ENCODE results near the gene SLC16A8.
A peak's percentile ranks its signal among the peaks of the same experiment; 100 is the strongest.
"Not testable (repeated sequence)": the region's sequence is repeated elsewhere in the genome, so short reads cannot be mapped to it uniquely, and the experiment has no call there.

The SLC16A8 gene, protein sequence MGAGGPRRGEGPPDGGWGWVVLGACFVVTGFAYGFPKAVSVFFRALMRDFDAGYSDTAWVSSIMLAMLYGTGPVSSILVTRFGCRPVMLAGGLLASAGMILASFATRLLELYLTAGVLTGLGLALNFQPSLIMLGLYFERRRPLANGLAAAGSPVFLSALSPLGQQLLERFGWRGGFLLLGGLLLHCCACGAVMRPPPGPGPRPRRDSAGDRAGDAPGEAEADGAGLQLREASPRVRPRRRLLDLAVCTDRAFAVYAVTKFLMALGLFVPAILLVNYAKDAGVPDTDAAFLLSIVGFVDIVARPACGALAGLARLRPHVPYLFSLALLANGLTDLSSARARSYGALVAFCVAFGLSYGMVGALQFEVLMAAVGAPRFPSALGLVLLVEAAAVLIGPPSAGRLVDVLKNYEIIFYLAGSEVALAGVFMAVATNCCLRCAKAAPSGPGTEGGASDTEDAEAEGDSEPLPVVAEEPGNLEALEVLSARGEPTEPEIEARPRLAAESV

DNA sequence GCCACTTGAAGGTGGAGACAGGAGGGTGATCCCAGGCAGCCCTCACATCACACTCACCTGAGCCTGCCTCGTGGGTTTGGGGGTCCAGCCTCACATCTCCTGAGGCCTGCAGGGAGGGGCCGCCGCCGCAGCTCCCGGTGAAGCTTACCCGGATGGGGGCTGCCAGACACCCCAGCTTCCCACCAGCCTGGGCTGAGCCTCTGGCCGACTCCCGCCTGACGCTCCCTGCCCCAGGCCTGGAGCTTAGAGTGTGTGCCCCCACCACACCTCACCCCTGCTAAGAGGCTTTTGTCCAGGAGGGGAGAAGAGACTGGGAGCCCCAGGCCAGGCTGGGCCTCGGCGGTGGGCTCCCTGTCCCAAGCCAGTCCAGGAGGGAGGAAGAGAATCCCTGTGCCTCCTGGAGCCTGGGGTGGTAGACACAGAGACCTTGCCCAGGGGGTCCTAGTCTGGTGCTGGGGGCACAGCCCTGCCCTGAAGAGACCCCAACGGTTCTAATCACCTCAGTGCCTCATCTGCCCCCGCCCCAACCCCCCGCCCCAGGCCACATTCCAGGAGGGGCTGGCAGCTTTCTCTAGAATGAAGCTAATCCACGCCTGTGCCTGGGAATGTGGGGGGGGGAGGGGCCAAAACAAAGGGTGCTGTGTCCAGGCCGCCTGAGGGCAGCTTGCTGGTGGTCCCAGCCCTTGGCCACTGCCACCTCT lies at the start of gene SLC16A8:
SLC16A8 (minus strand) TSS at position 254 of the 701 bp plus-strand sequence. CDS start 1,311 bp downstream, outside the sequence.
- no peak for DNase-seq

DNA sequence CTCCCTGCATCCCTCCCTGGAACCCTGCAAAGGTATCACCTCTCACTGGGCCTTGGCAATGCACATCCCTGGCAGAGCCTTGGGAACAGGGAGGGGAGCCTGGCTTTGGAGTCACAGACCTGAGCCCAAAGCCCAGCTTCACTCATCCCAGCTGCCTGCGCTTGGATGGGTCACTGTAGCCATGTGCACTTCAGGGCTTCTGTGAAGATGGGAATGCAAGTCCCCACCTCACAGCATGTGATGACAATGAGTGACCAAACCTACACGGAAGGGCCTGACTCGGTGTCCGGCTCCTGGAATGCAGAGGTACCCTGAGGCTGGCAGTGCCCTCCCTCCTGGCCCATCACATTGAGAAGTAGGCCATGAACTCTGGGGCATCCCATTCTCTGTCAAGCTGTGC lies 49.3 kb upstream of the SLC16A8 start:
- no peak for DNase-seq

GRCh38 chr22:38132794-38133193 lies 48.8 kb upstream of the SLC16A8 start:
- DNase-seq = no peak

DNA sequence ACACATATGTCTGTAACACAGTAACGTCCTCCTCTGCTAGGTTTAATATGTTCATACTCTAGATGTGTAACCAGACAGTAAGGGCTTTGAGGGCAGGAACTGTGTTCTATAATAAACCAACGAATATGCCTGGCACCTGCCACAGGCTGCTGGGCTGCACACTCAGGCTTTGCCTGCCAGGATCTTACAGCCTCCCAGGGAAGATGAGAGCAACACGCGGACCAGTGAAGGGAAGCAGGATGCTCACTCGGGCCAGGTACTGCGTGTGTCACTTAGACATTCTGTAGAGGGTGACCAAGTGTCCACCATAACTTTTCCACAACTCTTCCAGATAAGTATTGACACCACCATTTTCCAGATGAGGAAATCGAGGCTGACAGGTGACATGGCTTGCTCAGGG lies 48.2 kb upstream of the SLC16A8 start:
- DNase-seq = no peak

DNA sequence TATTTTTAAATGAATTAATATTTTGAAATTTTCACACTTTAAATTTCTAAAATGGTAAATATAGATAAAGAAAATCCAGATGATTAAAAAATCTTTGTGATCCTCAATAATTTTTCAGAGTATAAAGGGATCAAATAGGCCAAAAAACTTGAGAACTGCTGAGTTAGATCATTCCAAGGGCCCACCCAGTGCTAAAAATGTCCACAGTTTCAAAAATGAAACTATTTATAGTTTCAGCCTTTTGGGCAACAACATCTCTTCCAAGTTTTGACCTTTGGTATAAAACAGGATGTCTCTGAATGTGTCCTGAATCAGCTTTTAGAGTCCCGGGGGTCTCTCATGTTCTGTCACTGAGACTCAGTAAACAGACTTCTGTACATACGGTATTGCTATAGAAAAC lies 47.4 kb upstream of the SLC16A8 start:
- DNase-seq = no peak

DNA sequence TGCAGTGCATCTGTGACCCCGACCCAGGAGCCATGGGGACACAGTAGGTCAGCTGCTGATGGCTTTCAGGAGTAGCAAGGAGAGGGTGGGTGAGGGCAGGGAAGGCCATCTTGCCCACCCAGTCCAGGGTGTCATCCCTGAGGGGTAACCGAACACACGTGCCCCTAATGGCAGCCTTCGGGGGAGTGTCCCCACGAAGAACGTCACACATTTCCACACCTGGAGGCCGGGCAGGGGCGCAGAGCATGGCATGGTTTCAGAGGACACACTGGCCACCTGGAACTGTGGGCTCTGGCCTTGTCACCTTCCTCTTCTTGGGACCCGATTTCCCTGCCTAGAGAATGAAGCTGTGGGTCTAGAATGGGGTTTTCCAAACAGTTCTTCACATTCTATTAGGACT lies 45.9 kb upstream of the SLC16A8 start:
- DNase-seq = no peak

DNA sequence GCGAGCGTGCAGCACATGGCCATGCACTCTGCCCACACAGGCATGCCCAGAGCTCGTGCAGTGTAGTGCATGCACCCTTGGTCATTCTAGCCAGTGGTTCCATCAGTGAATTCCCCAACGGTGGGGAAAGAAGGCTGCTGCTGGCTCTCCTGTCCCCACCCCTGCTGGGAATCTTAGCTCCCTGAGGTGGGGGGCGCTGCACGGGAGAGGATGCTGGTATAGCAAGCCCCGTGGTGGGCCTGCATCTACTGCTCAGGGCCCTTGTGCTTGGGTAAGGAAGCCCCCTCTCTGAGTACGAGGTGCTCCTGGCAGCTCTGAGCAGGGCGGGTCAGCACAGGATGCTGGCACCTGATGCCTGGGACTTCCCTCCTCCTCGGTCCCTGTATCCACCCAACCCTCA lies 45.0 kb upstream of the SLC16A8 start:
- no peak for DNase-seq

DNA sequence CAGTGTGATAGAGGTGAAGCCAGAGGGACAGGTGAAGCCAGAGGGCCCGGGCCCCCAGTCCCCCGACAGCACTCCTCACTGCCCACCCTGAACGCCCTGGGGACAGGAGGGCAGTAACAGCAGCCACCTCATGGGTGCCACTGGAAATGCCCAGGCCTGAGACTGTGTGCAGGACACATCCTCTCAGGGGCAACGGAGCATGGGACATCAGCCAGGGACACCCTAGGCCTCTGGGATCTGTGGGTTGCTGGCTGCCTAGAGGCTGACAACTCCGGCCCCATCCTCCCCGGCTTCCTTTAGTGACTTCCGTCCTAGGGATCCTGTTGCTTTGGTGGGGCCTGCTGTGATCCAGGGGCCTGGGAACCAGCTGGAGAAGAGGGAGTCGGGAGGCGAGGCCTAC lies 43.9 kb upstream of the SLC16A8 start:
- no peak for DNase-seq

GRCh38 chr22:38126928-38127668 lies 43.1 kb upstream of the SLC16A8 start:
- DNase-seq = no peak

DNA sequence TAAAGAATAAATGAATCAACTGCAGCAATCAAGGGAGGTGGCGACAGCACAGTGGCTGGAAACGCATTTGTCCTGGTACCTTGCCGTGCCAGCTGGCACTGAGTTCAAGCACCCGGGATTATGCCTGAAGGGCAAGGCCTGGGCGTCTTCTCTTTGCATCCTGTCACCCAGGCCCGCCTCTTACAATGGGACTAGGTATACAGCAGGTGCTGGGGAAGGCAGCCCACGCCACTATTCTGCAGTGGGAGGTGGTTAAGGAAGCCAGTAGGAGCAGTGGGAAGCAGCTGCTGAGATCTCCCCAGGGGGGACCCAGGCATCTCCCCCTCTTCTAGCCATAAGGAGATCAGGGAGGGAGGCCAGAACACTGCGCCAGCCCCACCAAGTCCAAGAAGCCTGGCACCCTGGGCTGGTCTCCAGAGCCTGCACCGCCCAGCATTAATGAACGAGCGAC lies 41.8 kb upstream of the SLC16A8 start:
- DNase-seq = no peak

- DNase-seq = no peak
These were observed 41.1 kb upstream of the SLC16A8 start for GRCh38 chr22:38125038-38125610.

- no peak for DNase-seq
These were observed 40.4 kb upstream of the SLC16A8 start for GRCh38 chr22:38124236-38124974.

DNA sequence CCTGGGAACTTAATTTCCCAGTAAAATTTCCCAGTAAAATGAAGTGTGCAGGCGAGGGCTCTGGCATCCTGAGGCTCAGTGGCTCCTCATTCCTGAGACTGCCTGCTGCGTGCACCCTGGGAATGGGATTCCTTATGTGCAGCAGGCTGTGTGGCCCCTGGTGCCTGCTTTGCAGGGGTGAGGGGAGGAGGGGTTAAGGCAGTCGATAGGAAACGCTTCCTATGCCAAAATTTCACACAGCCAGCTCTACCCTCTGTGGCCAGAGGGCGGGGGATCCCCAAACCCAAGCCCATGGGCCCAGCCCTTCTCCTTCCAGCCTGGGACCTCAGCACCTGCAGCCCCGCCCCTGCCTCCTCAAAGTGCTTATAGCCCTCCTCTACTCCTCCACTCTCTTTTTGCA lies 38.6 kb upstream of the SLC16A8 start:
- DNase-seq = no peak

GRCh38 chr22:38120359-38121110 lies 36.6 kb upstream of the SLC16A8 start:
- no peak for DNase-seq

DNA sequence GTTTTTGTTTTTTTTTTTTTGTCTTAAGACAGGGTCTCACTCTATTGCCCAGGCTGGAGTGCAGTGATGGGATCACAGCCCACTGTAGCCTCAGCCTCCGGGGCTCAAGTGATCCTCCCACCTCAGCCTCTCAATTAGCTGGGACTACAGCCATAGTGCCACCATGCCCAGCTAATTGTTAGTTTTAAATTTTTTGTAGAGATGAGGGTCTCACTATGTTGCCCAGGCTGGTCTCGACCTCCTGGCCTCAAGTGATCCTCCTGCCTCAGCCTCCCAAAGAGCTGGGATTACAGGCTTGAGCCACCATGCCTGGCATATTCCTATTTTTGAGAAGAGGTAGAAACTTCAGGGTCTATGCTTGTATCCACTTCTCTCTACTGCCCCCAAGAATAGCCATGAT lies 34.8 kb upstream of the SLC16A8 start:
- not testable (repeated sequence) for DNase-seq

DNA sequence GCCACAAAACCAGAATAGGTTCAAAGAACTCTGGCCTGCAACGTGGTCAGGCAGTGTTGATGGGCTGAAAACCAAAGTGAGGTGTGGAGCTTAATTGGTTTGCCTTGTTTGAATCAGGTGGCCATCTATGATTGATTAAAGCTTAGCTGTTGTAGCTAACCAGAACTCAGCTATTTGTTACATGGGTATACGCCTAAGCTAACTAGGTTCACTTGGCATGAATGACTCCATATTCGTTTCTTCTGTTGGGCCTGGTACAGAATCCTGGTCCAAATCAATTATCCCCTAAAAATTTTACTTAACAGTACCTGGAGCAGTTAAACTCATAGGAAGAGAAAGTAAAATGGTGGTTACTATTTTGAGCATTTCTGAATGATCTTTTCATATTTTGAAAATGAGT lies 34.2 kb upstream of the SLC16A8 start:
- no peak for DNase-seq

GRCh38 chr22:38117556-38117955 lies 33.6 kb upstream of the SLC16A8 start:
- DNase-seq = not testable (repeated sequence)

DNA sequence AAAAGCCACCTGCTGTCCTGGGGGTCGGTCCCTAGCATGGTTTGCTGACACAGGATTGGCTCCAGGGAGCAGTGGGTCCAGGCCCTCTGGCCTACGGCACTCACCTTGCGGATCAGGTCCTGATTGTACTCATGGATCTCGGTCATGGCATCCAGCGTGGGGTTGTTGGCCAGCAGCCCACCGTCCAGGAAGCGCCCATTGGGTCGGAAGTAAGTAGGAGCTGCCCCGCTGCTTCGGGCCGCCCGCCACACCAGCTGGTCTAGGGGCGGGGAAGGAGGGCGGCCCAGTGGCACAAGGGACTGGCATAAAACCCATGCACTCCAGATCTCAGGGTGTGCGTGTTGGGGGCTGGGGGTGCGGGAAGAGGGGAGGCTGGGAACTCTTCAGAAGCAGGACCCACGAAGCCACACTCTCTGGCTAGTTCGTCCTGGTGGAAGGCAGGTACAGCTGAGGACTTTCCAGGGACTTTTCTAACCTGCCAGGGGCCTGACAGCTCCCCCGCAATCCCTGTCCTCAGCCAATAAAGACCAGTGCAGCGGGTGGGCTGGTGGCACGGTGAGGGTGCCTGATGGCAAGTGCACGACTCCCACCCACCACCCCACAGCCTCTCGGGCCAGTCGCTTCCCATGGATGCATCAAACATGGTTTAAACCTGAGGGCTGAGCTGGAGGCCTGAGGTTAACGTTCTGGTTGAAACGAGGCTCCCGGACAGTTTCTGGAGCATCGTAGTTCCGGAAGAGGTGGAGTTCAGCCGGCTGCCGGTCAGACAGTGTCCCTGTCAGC lies 31.6 kb upstream of the SLC16A8 start:
- no peak for DNase-seq

DNA sequence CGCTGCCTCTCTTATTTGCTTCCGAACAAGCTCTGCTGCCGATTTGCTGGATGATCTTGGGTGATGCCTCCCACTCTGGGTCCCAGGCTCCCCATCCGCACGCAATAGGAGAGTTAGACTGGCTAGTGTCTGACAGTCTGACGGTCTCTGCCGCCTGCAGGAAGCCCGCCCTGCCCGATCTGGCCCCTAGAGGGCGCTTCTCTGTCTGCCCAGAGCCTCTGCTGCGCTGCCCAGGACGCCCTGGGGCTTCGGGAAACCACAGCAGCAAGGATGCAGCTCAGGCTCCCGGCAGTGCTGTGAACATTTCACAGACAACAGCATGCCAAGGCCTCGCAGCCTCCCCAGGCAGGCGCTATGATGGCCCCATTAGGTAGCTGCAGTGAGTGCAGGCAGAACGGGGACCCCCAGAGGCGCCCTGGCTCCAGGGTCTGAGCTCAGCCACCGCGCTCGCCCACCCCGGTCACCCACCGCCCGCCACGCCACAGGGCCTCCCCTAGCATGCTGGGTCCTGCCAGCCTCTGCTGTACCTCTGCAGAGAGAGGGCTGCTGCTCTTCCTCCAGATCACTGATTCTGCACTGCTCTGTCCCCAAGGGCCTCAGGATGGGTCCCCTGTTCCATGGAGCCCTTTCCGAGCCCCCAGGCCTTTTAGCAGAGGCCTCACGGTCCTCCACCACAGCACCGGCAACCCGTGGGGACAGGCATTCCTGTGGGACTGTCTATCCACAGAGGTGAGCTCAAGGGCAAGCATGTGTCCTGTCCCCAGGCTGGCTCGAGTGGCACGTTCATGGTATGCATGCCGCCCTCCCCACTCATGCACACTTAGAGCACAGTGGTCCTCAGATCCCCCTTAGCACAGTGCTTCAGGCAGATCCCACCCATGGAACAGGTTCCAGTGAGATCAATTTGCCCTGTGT lies 30.8 kb upstream of the SLC16A8 start:
- DNase-seq = peak; percentile 64

- DNase-seq = no peak
These were observed 28.4 kb upstream of the SLC16A8 start for GRCh38 chr22:38112381-38112780.
